HG03095 (cell line): ENCODE measurements around the gene MUC4.
"Not testable (repeated sequence)": the region's sequence is repeated elsewhere in the genome, so short reads cannot be mapped to it uniquely, and the experiment has no call there.

Experiments
- ATAC-seq: cut with Tn5 transposase; IDR thresholded peaks from one replicate; pipeline ENCODE4 v1.9.1; 2021; ENCODE audit warnings: moderate library complexity; ENCODE audit not compliant: unreplicated experiment

MUC4 gene

DNA sequence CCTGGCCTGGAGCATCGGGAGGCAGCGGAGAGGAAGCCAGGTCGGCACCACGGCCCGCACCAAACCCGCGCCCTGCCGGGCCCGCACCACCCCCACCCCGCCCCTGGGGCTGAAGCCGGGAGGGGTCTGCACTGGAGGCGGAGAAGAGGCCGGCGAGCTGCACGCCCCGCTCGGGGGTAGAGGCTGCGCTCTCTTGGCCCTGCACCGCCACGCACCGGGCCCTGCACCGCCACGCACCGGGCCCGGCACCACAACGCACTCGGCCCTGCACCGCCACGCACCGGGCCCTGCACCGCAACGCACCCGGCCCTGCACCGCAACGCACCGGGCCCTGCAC, 49.5 kb downstream of the MUC4 start:
- ATAC-seq: no peak

GRCh38 chr3:195761567-195762248, 50.0 kb downstream of the MUC4 start:
- ATAC-seq: no peak

DNA sequence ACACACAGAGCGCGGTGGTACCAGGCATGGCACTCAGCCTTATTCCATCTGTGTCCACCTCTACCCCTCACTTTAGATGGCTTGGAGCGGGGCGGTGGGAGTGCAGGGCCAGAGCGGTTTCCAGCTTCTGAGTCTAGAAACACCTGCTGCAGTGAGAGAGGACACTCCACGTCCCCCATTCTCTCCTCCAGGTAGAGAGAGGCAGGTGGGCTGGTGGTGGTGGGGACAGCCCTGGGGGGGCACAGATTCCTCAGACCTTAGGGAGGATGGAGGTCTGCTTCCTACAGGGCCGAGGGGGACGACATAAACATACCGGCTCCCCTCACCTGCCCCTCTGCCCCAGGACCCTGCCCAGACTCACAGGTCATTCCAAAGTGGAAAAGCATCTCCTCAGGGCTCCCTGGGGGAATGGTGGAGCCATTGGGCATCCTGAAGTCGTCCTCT, 50.6 kb downstream of the MUC4 start:
- no peak for ATAC-seq

DNA sequence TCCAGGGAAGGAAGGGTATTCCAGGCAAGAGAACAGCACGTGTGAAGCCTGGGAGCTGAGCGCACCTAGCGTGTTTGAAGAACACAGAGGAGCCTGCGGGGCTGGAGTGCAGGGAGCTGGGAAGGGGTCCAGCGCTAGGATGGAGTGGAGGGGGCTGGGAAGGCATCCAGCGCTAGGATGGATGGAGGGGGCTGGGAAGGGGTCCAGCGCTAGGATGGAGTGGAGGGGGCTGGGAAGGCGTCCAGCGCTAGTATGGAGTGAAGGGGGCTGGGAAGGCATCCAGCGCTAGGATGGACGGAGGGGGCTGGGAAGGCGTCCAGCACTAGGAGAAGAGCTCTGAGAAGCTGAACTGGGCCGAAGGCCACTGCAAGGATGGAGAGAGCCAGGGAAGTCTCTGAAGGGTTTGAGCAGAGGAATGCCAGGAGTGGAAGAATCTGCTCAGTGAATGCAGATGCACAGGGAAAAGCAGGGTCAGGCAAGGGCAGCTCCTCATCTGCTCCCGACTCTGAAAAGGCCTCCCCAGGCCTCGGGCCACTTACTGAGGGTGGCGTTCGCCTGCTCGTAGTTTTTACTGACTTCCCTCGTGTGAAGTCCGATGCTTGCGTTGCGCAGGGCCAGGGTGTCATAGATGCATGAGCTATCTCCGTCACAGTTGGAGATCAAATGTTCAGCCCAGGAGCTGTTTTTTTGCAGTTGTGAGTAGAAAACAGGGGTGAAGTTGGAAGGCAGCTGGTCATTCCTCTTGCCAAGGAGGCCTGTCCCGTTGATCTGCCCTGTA, 51.2 kb downstream of the MUC4 start:
- ATAC-seq: no peak

DNA sequence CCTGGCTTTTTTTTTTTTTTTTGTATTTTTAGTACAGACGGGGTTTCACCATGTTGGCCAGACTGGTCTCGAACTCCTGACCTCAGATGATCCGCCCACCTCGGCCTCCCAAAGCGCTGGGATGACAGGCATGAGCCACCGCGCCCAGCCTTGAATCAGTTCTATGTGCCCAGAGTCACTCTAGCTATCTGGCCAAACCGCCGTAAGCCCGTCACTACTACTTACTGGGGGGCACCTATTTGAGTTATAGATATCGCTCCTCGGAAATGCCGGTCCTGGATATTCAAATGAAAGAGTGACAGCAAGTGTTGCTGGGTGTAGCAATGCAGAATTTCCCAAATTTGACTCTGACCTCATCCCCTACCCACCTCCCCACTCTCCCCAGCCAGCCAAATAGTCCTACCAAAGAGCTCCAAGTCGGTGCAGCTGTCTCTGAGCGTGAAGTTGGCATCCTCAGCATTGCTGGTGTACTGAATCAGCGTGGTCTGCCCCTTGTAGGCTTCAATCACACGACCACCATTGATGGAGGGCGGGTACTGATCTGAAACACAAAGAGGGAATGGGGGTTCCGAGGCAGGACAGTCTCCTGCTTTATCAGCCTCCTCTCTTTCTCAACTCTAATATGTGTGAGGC, 52.9 kb downstream of the MUC4 start:
- ATAC-seq: no peak

- no peak for ATAC-seq
Observed at GRCh38 chr3:195757827-195758226, 53.9 kb downstream of the MUC4 start.

DNA sequence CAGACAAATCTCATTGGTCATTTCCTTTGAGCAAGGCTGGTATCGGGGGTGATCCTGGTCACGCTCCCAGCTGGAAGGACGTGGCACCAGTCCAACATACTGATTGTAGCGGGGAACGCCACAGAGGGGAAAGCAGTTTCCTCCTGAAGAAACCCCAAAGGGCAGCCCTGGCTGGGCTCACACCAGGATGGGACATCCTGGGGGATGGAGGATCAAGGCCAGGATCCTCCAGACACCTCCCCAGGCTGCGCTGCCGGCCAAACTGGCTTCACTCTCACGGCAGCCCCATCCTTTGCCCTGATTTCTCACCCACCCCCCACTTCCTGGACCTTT, 54.3 kb downstream of the MUC4 start:
- ATAC-seq: no peak

DNA sequence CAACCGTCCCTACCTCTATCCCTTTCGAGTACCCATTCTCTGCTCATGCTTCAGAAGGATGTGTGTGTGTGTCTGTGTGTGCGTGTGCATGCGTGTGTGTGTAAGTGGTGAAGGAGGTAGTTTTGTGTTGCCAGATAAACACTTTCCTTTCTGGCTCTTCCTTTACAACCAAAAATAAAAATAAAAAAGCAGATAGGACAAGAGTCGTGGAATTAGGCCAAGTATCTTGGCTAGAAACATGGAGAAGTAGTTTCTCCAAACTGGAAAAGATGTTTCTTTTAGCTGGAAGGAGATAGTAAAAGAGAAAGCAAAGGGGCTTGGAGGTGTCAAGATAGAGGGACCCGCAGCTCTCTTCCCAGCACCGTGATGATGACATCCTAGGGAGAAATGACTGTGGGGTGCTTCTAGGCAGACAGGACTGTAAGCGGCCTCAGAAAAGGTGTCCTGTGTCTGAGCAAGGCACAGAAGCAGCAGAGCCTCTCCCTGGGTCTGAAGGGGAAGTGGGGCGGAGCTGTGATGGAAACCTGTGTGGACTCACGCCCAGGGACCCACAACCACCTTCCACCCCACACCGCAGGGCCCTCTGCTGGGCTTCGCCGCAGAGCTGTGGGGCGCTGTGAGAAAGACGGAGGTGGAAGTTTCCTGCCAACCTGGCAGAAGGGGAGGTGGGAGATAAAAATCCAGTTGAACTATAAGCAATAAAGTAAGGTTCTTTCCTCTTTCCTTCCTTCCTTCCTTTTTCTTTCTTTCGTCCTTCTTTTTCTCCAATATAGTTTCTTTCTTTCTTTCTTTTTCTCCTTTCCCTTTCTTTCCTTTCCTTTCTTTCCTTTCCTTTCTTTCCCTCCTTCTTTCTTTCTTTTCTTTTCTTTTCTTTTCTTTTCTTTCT, 55.7 kb downstream of the MUC4 start:
- no peak for ATAC-seq

DNA sequence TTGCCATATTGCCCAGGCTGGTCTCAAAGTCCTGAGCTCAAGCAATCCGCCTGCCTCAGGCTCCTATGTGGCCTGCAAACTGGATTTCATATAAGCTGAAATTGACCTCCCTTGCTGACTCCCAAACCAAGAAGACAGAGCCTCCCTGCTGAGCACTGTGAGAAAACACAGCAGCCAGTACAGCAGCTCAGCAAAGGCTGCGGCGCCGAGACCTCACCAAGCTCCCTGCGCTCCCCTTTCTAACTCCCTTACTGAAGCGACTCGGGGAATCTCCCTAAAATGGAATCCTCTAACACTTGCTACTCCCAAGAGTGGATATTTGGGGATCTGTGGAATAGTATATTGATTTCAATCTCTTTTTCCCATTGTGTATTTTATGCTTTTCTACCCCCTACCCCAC, 56.3 kb downstream of the MUC4 start:
- no peak for ATAC-seq

- ATAC-seq: no peak
Observed at GRCh38 chr3:195754906-195755305, 56.8 kb downstream of the MUC4 start.

DNA sequence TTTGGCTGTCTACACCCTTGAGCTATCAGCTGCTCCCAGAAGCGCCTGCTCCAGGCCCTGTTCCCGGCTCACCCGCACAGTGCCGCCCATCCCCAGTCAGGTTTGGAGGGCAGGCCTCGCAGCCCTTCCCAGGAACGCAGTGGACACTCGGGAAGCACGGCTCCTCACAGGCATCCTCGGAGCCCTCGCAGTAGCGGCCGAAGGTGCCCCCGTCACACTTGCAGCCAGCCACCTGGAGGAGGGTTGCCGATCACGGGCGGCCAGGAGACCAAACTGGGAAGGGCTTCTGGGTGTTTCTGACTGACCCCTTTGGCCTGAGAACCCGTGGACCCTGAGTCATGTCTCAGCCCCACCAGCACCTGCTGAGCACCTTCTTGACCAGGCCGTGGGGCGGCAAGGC, 57.6 kb downstream of the MUC4 start:
- no peak for ATAC-seq

DNA sequence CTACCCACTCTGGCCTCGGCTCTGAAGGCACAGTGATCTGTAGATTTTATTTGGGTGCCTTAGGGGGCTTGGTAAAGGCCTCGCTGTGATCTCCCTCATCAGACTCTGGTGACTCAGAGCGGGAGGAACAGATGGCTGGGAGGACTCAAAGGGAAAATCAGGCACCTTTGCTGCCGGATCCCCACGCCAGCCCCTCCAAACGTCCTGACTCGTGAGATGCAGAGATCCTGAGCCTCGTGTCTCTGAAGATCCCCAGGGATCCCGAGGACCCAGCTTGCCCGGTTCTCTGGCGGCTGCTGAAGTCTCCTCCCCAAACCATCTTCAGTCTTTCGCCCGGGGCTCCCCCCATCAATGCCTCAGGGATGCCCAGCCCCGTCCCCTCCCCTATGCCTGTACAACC, 58.1 kb downstream of the MUC4 start:
- no peak for ATAC-seq

GRCh38 chr3:195752546-195753331, 59.0 kb downstream of the MUC4 start:
- ATAC-seq: no peak

DNA sequence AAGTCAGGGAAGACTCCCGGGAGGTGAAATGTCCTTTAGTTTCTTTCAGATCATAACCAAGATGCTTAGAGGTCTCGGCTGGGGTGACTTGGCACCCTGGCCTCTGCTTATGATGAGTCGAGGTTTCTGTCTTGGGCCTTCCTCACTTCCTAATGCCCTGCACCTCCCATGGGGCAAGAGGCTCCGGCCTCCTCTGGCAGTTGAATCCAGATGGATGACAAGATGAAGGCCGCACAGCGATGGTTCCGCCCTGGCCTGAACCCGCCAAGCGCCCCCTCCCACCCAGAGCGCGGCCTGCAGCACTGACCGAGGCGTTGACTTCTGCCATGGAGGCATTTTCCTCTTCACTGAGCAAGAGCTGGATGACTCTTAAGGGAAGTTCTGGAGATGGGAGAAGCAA, 59.7 kb downstream of the MUC4 start:
- ATAC-seq: no peak

DNA sequence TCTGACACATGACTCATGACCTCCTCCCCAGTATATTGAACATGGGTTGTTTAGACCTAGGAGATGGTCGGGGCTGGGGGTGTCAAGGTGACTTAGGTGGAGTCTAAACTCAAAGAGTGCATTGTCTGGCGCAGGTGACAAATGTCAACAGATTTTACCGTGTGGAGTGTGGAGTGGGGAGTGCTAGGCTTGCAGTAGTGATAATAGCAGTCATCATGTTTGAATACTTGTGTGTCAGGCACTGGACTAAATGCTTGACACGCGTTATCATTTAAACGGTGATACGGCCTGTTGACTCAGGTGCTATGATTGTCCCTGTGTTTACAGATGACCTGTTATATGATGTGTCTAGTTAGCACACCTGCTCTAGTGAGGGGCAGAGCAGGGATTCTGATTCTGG, 60.2 kb downstream of the MUC4 start:
- ATAC-seq: no peak

- no peak for ATAC-seq
Observed at GRCh38 chr3:195750797-195751520, 60.8 kb downstream of the MUC4 start.

- ATAC-seq: not testable (repeated sequence)
Observed at GRCh38 chr3:195749101-195749500, 62.6 kb downstream of the MUC4 start.

DNA sequence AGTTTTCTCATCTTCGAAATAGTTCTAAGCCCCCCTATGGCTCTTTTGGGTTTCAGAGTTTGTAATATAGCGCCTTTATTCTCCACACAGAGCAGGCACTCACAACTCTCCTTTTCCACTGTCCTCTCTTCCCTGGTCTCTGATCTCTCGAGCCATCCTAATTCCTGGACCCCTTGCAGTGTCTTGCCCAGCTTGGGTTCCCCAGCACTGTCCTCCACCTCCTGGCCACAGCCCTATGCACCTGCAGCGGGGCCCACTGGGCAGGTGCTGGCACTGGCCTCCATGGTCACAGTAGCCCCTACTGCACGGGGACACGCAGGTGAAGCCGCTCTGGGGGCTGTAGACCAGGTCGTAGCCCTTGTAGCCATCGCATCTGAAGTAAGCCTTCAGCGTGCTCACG, 63.1 kb downstream of the MUC4 start:
- ATAC-seq: no peak

GRCh38 chr3:195746751-195747150, 65.0 kb downstream of the MUC4 start:
- ATAC-seq: no peak

DNA sequence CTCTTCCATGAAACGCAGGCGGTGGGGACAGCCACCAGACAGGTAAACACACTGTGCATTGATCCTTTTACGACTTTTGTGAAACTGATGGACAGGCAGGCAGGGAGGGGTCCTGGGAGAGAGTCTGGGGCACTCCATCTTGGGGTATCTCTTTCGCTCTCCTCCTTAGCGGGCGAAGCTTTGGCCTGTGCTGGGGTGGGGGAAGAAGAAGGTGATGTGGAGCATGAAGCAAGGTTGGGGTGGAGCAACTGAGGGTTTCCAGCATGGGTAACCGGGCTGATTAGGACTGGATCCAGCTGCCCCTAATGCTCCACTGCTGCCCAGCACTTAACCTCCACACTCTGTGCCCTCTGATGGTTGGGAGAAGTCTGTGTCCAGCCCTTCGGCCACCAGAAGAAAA, 65.4 kb downstream of the MUC4 start:
- no peak for ATAC-seq
